NB4 (cell line): Measurements from ENCODE around the gene PLA2G4A.

Experiments
- CTCF ChIP-seq: IDR thresholded peaks from one replicate; pipeline ENCODE4 v1.5.1; 2012; ENCODE audit warnings: low read depth, low read length
- MAX ChIP-seq: IDR thresholded peaks from 2 replicates; pipeline ENCODE4 v1.6.1; 2011; ENCODE audit warnings: low read depth, low read length
- POLR2A ChIP-seq: IDR thresholded peaks from 2 replicates; pipeline ENCODE4 v1.6.1; 2011; ENCODE audit warnings: mild to moderate bottlenecking; ENCODE audit not compliant: insufficient read length; ENCODE audit errors: extremely low read depth

- no peak for TF ChIP-seq MAX
- no peak for TF ChIP-seq CTCF
- no peak for TF ChIP-seq POLR2A
Measured at GRCh38 chr1:186978596-186979556, 150.1 kb downstream of the PLA2G4A start.
